Measurements from ENCODE around the gene KHDRBS1. TPM values are rescaled to one million over a fixed set of nuclear protein-coding genes. Genes with fewer than 3 reads are reported as not detected.

Gene KHDRBS1
- total and polyA plus RNA-seq, 9 of the 15 experiments (the other 6 are each of a cell fraction or from before 2014, with no cell fraction given): 48.4 to 257 (median 114) TPM

DNA sequence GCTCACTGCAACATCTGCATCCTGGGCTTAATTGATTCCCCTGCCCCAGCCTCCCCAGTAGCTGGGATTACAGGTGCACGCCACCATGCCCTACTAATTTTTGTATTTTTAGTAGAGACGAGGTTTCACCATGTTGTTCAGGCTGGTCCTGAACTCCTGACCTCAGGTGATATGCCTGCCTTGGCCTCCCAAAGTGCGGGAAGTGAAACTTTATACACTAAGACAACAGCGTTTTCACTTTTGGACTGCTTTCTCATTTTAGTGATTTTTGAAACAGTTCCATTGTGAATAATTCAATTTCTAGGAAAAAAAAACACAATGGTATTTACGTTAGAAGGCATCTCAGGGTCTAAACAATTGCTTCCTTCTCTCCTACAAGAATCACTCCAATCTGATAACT, 11.8 kb upstream of the KHDRBS1 start:
- TF ChIP-seq ERF (CRISPR knock-in tag; IDR thresholded peaks at IDR 0.05) (no peak), ARHGAP35 (IDR thresholded peaks at IDR 0.05; ENCODE audit: partially characterized antibody) (no peak), SMAD4 (CRISPR knock-in tag; conservative IDR thresholded peaks at IDR 0.05) (no peak), EP400 (IDR thresholded peaks at IDR 0.05) (no peak), E4F1 (CRISPR knock-in tag; IDR thresholded peaks at IDR 0.05; ENCODE audit: borderline replicate concordance) (no peak), NFXL1 (CRISPR knock-in tag; IDR thresholded peaks at IDR 0.05) (no peak), NR2F6 (CRISPR knock-in tag; IDR thresholded peaks at IDR 0.05) (no peak), ZNF175 (CRISPR knock-in tag; IDR thresholded peaks at IDR 0.05; ENCODE audit: low read depth) (no peak), ZNF695 (CRISPR knock-in tag; IDR thresholded peaks at IDR 0.05) (no peak), YY1 (IDR thresholded peaks at IDR 0.05; ENCODE audit: borderline replicate concordance in 1 of 3, control insufficient read depth in 1 of 3, extremely low read depth in 1 of 3, insufficient read depth in 3 of 3, insufficient read length in 1 of 3, insufficient replicate concordance in 2 of 3, low read depth in 1 of 3, low read length in 2 of 3) (no peak), PHB2 (IDR thresholded peaks at IDR 0.05; ENCODE audit: low read depth) (no peak), PYGO2 (tag; IDR thresholded peaks at IDR 0.05) (no peak), ZNF121 (CRISPR knock-in tag; conservative IDR thresholded peaks at IDR 0.05) (no peak), HDAC2 (IDR thresholded peaks at IDR 0.05) (no peak), CBX5 (IDR thresholded peaks at IDR 0.05; ENCODE audit: borderline replicate concordance, low read depth) (no peak)
- TF ChIP-seq, protein P1, sequence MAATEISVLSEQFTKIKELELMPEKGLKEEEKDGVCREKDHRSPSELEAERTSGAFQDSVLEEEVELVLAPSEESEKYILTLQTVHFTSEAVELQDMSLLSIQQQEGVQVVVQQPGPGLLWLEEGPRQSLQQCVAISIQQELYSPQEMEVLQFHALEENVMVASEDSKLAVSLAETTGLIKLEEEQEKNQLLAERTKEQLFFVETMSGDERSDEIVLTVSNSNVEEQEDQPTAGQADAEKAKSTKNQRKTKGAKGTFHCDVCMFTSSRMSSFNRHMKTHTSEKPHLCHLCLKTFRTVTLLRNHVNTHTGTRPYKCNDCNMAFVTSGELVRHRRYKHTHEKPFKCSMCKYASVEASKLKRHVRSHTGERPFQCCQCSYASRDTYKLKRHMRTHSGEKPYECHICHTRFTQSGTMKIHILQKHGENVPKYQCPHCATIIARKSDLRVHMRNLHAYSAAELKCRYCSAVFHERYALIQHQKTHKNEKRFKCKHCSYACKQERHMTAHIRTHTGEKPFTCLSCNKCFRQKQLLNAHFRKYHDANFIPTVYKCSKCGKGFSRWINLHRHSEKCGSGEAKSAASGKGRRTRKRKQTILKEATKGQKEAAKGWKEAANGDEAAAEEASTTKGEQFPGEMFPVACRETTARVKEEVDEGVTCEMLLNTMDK (IDR thresholded peaks at IDR 0.05; ENCODE audit: borderline replicate concordance, insufficient read depth, low read depth, low read length, poor library complexity, severe bottlenecking): no peak
- ATAC-seq: no peak
- no peaks in the 10 kb centered on the region for H3K79me2 ChIP-seq (ENCODE audit: control insufficient read depth, insufficient read depth, low read length)
- no peak overlapping the region for H3K4me2 ChIP-seq (ENCODE audit: insufficient read depth, low read length)
- 57% methylated on average over 5 of the region's 5 CpGs for WGBS (ENCODE audit: insufficient coverage, low coverage, missing lambda C conversion rate)
- no peaks in the 10 kb centered on the region for H3K36me3 ChIP-seq (ENCODE audit: control insufficient read depth, insufficient read depth, low read length)
- no peak for FAIRE-seq
- no peak overlapping the region for H3K4me3 ChIP-seq
- no peak for DNase-seq (ENCODE audit: extremely low read depth in 1 of 4, low spot score in 3 of 4)
- no TSS peak for BruUV-seq (replicated peaks)
- intact Hi-C loops (cut with micrococcal nuclease) (no loop called here), in situ Hi-C loops (cut with MboI) (no loop called here)
- POLR2A ChIA-PET: interaction anchor here (0.7 kb wide), 1 partner anchor 322 kb away, joined by 3 read pairs; no protein-coding TSS in a partner anchor
- no peaks in the 10 kb centered on the region for H4K20me1 ChIP-seq (replicated peaks; ENCODE audit: control insufficient read depth, insufficient read depth, low read length)
- no peaks in the 10 kb centered on the region for H3K27me3 ChIP-seq (ENCODE audit: control insufficient read depth in 2 of 2, insufficient read depth in 2 of 2, low read length in 2 of 2)
- CTCF ChIA-PET (ENCODE audit: low intra/inter-chr PET ratio): no interaction called here
- no peaks in the 10 kb centered on the region for H3K9me3 ChIP-seq (replicated peaks; ENCODE audit: control insufficient read depth, insufficient read depth, low read depth, low read length)
- no peak overlapping the region for H3K27ac ChIP-seq (ENCODE audit: extremely low read depth, low read depth, low read length)
- H3K4me1 ChIP-seq (replicated peaks in 1 of 2; ENCODE audit: control insufficient read depth in 2 of 2, insufficient read depth in 2 of 2, low read length in 2 of 2): peaks cover 2 to 7% of the 10 kb centered on the region in 2 experiments; a peak in 3 of 5 replicates
- no peaks in the 10 kb centered on the region for H3K9me1 ChIP-seq (ENCODE audit: control insufficient read depth, insufficient read depth, low read length)
- H3K9ac ChIP-seq (ENCODE audit: insufficient read depth in 1 of 2, low read depth in 2 of 2, low read length in 2 of 2): no peak overlapping the region
- no peak overlapping the region for H2AFZ ChIP-seq (ENCODE audit: low read depth, low read length)

Data from K562 (cell line).